ENCODE results near the gene CBR1.

- TF ChIP-seq CTCF (IDR thresholded peaks at IDR 0.05; ENCODE audit: insufficient read depth, low read length) (no peak), POLR2AphosphoS5 (IDR thresholded peaks at IDR 0.05; ENCODE audit: low read depth) (no peak), REST (IDR thresholded peaks at IDR 0.05; ENCODE audit: insufficient replicate concordance, low read depth) (no peak), GABPA (IDR thresholded peaks at IDR 0.05; ENCODE audit: low read depth) (no peak)
These were observed 31.3 kb downstream of the CBR1 start for GRCh38 chr21:36100971-36101641.
